Left ventricle myocardium inferior (tissue), 1 donor: Measurements from ENCODE around the gene CNTNAP2. TPM values are rescaled to one million over a fixed set of nuclear protein-coding genes. Genes with fewer than 3 reads are reported as not detected.

ENCODE experiments used
- DNase-seq: peaks from one replicate; pipeline ENCODE4 v3.0.0-alpha.2; 2020
- H3K27ac ChIP-seq: fragments of 200-600 bp; replicated peaks from 2 replicates; pipeline ENCODE4 v1.8.0; 2021
- H3K27me3 ChIP-seq: fragments of 200-600 bp; 2 replicates; pipeline ENCODE4 v1.8.0; 2021; ENCODE audit warnings: low read depth
- H3K36me3 ChIP-seq: fragments of 200-600 bp; 2 replicates; pipeline ENCODE4 v1.8.0; 2021
- H3K4me1 ChIP-seq: fragments of 200-600 bp; 2 replicates; pipeline ENCODE4 v1.8.0; 2021
- H3K4me3 ChIP-seq: fragments of 200-600 bp; 2 replicates; pipeline ENCODE4 v1.8.0; 2021; ENCODE audit warnings: mild to moderate bottlenecking, moderate library complexity
- H3K9me3 ChIP-seq: fragments of 200-600 bp; replicated peaks from 2 replicates; pipeline ENCODE4 v1.8.0; 2021
- intact Hi-C: fragments of 100-400 bp; cut with micrococcal nuclease; formaldehyde crosslinking; loops from one replicate; pipeline ENCODE4 v1.11.0; 2022
- total RNA-seq: library from RNA; stranded (reverse); fragmentation: NEBNext Ultra II Directional; extraction: Animal tissue kit (Norgen Biotek cat#: 25700); gene quantifications from one replicate; pipeline ENCODE4 v1.2.1, GENCODE V29; 2021
- TF ChIP-seq, protein P1 (sequence below): fragments of 200-600 bp; IDR thresholded peaks from 2 replicates; pipeline ENCODE4 v1.8.0; 2021; ENCODE audit warnings: antibody characterized with exemption, mild to moderate bottlenecking, borderline replicate concordance
- donor health status: DM: no; HTN: yes; CAD: no; lungs with severe emphysema.

The CNTNAP2 gene
- total RNA-seq, 1 donor from 2014 or later = 0.99 TPM

DNA sequence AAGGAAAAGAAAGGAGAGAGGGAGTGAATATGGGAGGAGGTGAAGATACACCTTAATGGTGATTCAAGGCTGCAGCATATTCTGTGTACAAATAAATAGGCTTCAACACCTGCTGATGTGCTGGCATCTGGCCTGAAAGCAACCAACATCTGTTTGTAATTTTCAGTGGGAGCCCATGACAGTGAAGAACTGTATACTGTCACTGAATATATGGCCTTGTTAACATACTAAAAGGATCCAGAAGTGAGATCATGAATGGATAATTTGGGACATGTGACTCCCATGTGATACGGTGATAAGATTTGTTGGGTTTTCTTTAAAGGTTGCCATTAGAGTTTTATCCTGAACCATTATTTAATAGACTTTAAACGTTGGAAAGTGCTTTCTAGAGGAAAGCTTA lies 459.3 kb downstream of the CNTNAP2 start:
- TF ChIP-seq, protein P1, sequence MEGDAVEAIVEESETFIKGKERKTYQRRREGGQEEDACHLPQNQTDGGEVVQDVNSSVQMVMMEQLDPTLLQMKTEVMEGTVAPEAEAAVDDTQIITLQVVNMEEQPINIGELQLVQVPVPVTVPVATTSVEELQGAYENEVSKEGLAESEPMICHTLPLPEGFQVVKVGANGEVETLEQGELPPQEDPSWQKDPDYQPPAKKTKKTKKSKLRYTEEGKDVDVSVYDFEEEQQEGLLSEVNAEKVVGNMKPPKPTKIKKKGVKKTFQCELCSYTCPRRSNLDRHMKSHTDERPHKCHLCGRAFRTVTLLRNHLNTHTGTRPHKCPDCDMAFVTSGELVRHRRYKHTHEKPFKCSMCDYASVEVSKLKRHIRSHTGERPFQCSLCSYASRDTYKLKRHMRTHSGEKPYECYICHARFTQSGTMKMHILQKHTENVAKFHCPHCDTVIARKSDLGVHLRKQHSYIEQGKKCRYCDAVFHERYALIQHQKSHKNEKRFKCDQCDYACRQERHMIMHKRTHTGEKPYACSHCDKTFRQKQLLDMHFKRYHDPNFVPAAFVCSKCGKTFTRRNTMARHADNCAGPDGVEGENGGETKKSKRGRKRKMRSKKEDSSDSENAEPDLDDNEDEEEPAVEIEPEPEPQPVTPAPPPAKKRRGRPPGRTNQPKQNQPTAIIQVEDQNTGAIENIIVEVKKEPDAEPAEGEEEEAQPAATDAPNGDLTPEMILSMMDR = no peak
- Histone ChIP-seq H3K27ac (no peak overlapping the region), H3K9me3 (peaks cover 5% of the 10 kb centered on the region), H3K36me3 (no peaks in the 10 kb centered on the region), H3K27me3 (no peaks in the 10 kb centered on the region), H3K4me1 (no peaks in the 10 kb centered on the region), H3K4me3 (no peak overlapping the region)
- intact Hi-C loops = no loop called here
- DNase-seq = no peak

DNA sequence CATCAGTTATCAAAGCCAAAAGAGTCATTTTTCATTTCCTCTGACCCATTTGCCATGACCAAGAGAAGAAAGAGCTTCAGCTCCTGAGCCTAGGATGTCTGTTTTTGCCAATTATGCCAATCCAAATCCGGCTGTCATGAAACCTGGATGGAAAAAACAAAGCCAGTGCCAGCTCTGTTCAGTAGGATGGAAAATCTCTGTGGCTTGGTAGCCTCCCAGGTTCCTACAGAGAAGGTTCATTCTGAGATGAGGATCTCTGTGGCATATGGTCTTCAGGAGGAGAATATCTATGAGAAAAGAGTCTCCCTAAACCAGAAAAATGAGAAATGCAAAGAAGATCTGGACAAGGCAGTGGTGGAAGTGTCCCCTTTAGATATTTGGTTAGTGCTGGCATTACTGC lies 475.4 kb downstream of the CNTNAP2 start:
- intact Hi-C loops = no loop called here
- TF ChIP-seq, protein P1 = no peak
- H3K36me3 ChIP-seq = no peaks in the 10 kb centered on the region
- H3K9me3 ChIP-seq = peaks cover 8% of the 10 kb centered on the region
- H3K27me3 ChIP-seq = no peaks in the 10 kb centered on the region
- no peak for DNase-seq
- H3K27ac ChIP-seq = no peak overlapping the region
- no peaks in the 10 kb centered on the region for H3K4me1 ChIP-seq
- H3K4me3 ChIP-seq = no peak overlapping the region

DNA sequence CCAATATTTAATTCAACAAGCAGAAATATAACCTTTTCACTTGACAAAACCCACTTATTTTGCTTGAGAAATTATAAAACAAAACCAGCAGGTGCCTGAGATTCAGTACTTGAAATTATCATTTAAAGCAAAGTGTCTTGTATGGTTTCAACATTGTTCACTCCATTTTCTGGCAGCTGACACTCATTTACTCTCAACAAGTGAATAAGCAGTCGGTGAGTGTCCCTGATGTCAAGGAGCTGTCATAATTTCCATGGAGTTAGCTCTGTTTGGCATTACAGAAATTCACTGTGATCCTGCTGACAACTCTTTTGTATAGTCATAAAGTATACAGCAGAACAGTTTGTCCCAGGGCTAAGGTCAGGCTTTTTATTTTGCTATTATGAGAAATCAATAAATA lies 490.0 kb downstream of the CNTNAP2 start:
- Histone ChIP-seq H3K9me3 (peaks cover 19% of the 10 kb centered on the region), H3K36me3 (no peaks in the 10 kb centered on the region), H3K4me3 (no peak overlapping the region), H3K27me3 (no peaks in the 10 kb centered on the region), H3K27ac (no peak overlapping the region), H3K4me1 (no peaks in the 10 kb centered on the region)
- TF ChIP-seq, protein P1 = no peak
- intact Hi-C loops = no loop called here
- DNase-seq = no peak

DNA sequence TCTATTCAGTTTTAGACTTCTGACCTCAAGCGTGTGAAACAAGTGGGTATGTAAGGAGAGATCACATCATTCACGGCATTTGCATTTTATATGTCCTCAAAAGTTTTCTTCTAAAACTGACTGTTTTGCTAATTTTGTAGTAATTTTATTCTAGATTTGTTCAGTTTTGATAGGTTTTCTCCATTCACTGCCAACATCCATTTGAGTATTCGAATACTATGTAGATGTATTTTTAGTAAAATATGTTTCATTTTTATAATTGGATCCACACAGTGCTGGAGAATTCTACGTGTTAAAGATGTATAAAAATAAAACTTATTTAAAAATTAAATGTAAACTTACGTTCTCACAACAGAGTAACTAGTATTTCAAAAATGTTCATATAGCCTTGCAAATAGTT lies 503.0 kb downstream of the CNTNAP2 start:
- Histone ChIP-seq H3K9me3 (no peaks in the 10 kb centered on the region), H3K27me3 (no peaks in the 10 kb centered on the region), H3K27ac (no peak overlapping the region), H3K4me1 (no peaks in the 10 kb centered on the region), H3K4me3 (no peak overlapping the region), H3K36me3 (no peaks in the 10 kb centered on the region)
- DNase-seq = no peak
- intact Hi-C loops = no loop called here
- TF ChIP-seq, protein P1 = no peak

DNA sequence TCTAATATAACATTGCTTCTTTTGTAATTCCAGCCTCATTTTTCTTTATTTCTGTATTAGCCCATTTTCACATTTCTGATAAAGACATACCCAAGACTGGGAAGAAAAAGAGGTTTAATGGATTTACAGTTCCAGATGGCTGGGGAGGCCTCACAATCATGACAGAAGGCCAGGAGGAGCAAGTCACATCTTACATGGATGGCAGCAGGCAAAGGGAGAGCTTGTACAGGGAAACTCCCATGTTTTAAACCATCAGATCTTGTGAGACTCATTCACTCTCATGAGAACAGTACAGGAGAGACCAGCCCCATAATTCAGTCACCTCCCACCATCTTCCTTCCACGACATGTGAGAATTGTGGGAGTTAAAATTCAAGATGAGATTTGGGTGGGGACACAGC lies 510.3 kb downstream of the CNTNAP2 start:
- H3K27me3 ChIP-seq = no peaks in the 10 kb centered on the region
- H3K4me3 ChIP-seq = no peak overlapping the region
- no peaks in the 10 kb centered on the region for H3K36me3 ChIP-seq
- TF ChIP-seq, protein P1 = no peak
- DNase-seq = no peak
- intact Hi-C loops = no loop called here
- H3K9me3 ChIP-seq = peaks cover 24% of the 10 kb centered on the region
- no peaks in the 10 kb centered on the region for H3K4me1 ChIP-seq
- no peak overlapping the region for H3K27ac ChIP-seq
